NAMALWA (cell line): ENCODE results near the gene INPP5A.

Source experiments
- DNase-seq: peaks from one replicate; pipeline ENCODE4 v3.0.0-alpha.2; 2015; ENCODE audit warnings: low spot score

INPP5A gene

GRCh38 chr10:132519382-132520176, 18.0 kb upstream of the INPP5A start:
- no peak for DNase-seq

- DNase-seq: no peak
Measured at GRCh38 chr10:132520177-132520811, 17.3 kb upstream of the INPP5A start.

GRCh38 chr10:132521041-132521465, 16.5 kb upstream of the INPP5A start:
- DNase-seq: no peak

- DNase-seq: no peak
Measured at GRCh38 chr10:132521466-132522102, 16.0 kb upstream of the INPP5A start.

- no peak for DNase-seq
Measured at GRCh38 chr10:132522521-132523411, 14.8 kb upstream of the INPP5A start.

GRCh38 chr10:132523561-132524442, 13.8 kb upstream of the INPP5A start:
- DNase-seq: no peak

GRCh38 chr10:132524443-132525285, 12.9 kb upstream of the INPP5A start:
- no peak for DNase-seq

- DNase-seq: no peak
Measured at GRCh38 chr10:132526676-132527075, 10.9 kb upstream of the INPP5A start.

- DNase-seq: no peak
Measured at GRCh38 chr10:132527339-132528063, 10.1 kb upstream of the INPP5A start.

GRCh38 chr10:132528064-132528691, 9.4 kb upstream of the INPP5A start:
- no peak for DNase-seq

GRCh38 chr10:132532179-132532578, 5.4 kb upstream of the INPP5A start:
- DNase-seq: no peak

GRCh38 chr10:132532749-132533560, 4.6 kb upstream of the INPP5A start:
- DNase-seq: no peak

GRCh38 chr10:132533571-132534260, 3.9 kb upstream of the INPP5A start:
- DNase-seq: no peak

GRCh38 chr10:132534391-132535064, 3.1 kb upstream of the INPP5A start:
- DNase-seq: no peak

- DNase-seq: no peak
Measured at GRCh38 chr10:132535065-132535651, 2.4 kb upstream of the INPP5A start.

- peak; percentile 26 for DNase-seq
Measured at GRCh38 chr10:132536241-132536876, 1.2 kb upstream of the INPP5A start.
